Suprapubic skin (tissue), 3 donors: ENCODE measurements around the gene SEC24B.

Source experiments
- EP300 ChIP-seq: sonication (generic); formaldehyde crosslinking; IDR thresholded peaks from one replicate; pipeline ENCODE4 v1.6.1; 2017; ENCODE audit warnings: antibody characterized with exemption
- TF ChIP-seq, protein P1 (sequence below), 2 donors: fragments of 200-600 bp in 1 of 2; fragments of 450-650 bp in 1 of 2; sonication (generic) in 1 of 2; IDR thresholded peaks; one replicate each; pipeline ENCODE4 v1.5.1; 2016 to 2019; ENCODE audit warnings: antibody characterized with exemption in 2 of 2, mild to moderate bottlenecking in 1 of 2, moderate library complexity in 1 of 2

DNA sequence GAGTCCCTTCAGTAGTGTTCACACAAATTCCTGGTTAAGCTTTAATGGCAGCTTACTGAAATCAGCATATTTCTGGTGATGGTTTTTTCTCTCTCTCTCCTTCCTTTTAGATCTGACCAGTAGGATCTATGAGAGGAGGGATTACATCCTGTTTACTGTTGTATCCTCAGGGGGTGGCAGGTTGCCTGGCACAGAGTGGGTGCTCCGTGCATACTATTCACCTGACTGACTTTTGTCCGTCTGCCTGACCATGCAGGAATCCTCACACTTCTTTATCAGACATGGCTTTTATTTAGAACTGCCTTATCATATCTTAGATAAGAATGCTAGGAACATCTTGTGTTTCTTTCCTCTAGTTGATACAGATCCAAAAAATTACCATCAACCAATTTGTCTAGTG, 156.0 kb downstream of the SEC24B start:
- TF ChIP-seq, protein P1, sequence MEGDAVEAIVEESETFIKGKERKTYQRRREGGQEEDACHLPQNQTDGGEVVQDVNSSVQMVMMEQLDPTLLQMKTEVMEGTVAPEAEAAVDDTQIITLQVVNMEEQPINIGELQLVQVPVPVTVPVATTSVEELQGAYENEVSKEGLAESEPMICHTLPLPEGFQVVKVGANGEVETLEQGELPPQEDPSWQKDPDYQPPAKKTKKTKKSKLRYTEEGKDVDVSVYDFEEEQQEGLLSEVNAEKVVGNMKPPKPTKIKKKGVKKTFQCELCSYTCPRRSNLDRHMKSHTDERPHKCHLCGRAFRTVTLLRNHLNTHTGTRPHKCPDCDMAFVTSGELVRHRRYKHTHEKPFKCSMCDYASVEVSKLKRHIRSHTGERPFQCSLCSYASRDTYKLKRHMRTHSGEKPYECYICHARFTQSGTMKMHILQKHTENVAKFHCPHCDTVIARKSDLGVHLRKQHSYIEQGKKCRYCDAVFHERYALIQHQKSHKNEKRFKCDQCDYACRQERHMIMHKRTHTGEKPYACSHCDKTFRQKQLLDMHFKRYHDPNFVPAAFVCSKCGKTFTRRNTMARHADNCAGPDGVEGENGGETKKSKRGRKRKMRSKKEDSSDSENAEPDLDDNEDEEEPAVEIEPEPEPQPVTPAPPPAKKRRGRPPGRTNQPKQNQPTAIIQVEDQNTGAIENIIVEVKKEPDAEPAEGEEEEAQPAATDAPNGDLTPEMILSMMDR (IDR thresholded peaks at IDR 0.05), result no peak
- TF ChIP-seq EP300, result no peak
